C4-2B (cell line): ENCODE measurements around the gene OR52E2.

Source experiments
- H3K27ac ChIP-seq: fragments of 450-650 bp; 2 replicates; pipeline ENCODE4 v1.5.1; 2017
- CTCF ChIP-seq: fragments of 450-650 bp; conservative IDR thresholded peaks from 2 replicates; pipeline ENCODE4 v1.5.1; 2017; ENCODE audit warnings: mild to moderate bottlenecking
- ZFX ChIP-seq: fragments of 450-650 bp; IDR thresholded peaks from 2 replicates; pipeline ENCODE4 v1.6.1; 2017

The OR52E2 gene

GRCh38 chr11:5043380-5043779, 16.0 kb downstream of the OR52E2 start:
- TF ChIP-seq ZFX (no peak), CTCF (no peak)
- H3K27ac ChIP-seq, result no peak overlapping the region

DNA sequence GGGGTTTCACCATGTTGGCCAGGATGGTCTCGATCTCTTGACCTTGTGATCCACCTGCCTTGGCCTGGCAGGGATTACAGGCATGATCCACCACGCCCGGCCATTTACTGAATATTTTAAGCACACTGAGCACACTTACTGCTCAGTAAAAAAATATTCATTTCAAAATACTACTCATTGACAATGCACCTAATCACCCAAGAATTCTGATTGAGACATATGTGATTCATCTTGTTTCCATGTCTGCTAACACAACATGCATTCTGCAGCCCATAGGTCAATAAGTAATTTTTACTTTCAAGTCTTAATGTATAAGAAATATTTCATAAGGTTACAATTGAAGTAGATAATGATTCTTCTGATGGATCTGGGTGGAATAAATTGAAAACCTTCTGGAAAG, 17.3 kb downstream of the OR52E2 start:
- no peak overlapping the region for H3K27ac ChIP-seq
- TF ChIP-seq CTCF (no peak), ZFX (no peak)

- TF ChIP-seq CTCF, result no peak
- TF ChIP-seq ZFX, result no peak
- no peak overlapping the region for H3K27ac ChIP-seq
Observed at GRCh38 chr11:5040876-5041275, 18.6 kb downstream of the OR52E2 start.

GRCh38 chr11:5038341-5038740, 21.1 kb downstream of the OR52E2 start:
- TF ChIP-seq ZFX, result no peak
- no peak for TF ChIP-seq CTCF
- H3K27ac ChIP-seq, result no peak overlapping the region

DNA sequence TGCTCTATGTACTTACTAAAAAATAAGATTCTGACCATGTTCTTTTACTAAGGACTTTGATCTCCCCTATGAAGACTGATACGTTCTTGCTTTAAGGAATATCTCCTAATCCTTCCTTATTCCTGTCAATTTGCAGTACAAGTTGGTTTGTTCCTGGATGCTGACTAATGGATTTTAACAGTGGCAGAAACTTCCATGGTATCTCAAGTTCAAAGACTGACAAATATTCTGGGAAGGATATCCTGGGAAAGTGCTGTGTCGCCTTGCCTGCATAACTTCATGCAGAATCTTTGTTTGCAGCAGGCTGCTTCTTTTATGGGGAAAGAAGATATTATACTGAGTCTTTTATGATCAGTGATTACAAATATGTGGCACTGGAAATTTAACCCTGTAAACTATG, 21.5 kb downstream of the OR52E2 start:
- H3K27ac ChIP-seq, result no peak overlapping the region
- no peak for TF ChIP-seq ZFX
- TF ChIP-seq CTCF, result no peak

GRCh38 chr11:5036669-5037068, 22.8 kb downstream of the OR52E2 start:
- no peak for TF ChIP-seq ZFX
- TF ChIP-seq CTCF, result no peak
- no peak overlapping the region for H3K27ac ChIP-seq

GRCh38 chr11:5021996-5022395, 37.4 kb downstream of the OR52E2 start:
- no peak overlapping the region for H3K27ac ChIP-seq
- no peak for TF ChIP-seq CTCF
